22Rv1 (cell line): ENCODE data around the gene TRIM31.

ENCODE experiments used
- CTCF ChIP-seq: fragments of 450-650 bp; IDR thresholded peaks from 2 replicates; pipeline ENCODE4 v1.5.1; 2017; ENCODE audit warnings: mild to moderate bottlenecking
- ZFX ChIP-seq: fragments of 450-650 bp; IDR thresholded peaks from 2 replicates; pipeline ENCODE4 v1.6.1; 2017; ENCODE audit warnings: antibody characterized with exemption, borderline replicate concordance

- TF ChIP-seq CTCF (no peak), ZFX (no peak)
These were observed 57.4 kb downstream of the TRIM31 start for GRCh38 chr6:30055513-30055912.
